Measurements from ENCODE around the gene SUMO3.

SUMO3 gene

GRCh38 chr21:44791993-44792392 is 25.9 kb downstream of the SUMO3 start:
- Histone ChIP-seq H3K9me3 (replicated peaks; ENCODE audit: insufficient read depth, low read length) (no peaks in the 10 kb centered on the region), H3K36me3 (replicated peaks; ENCODE audit: insufficient read depth, low read length) (peaks cover 7% of the 10 kb centered on the region; the same call in 1 of the 2 replicates), H4K20me1 (ENCODE audit: insufficient read depth, low read length) (peaks cover 36% of the 10 kb centered on the region), H2AFZ (ENCODE audit: low read length) (no peak overlapping the region), H3K9ac (ENCODE audit: low read length) (no peak overlapping the region), H3K9me2 (replicated peaks; ENCODE audit: insufficient read depth, low read length) (no peaks in the 10 kb centered on the region), H3K4me3 (ENCODE audit: low read length) (no peak overlapping the region), H3K4me1 (ENCODE audit: low read length) (peaks cover 2% of the 10 kb centered on the region; the same call in 1 of the 2 replicates), H3F3A (ENCODE audit: insufficient read depth, low read length) (peaks cover 8% of the 10 kb centered on the region), H3K27me3 (replicated peaks; ENCODE audit: insufficient read depth, low read length) (no peaks in the 10 kb centered on the region), H3K27ac (ENCODE audit: low read length) (no peak overlapping the region), H3K79me2 (ENCODE audit: low read length) (peaks cover 93% of the 10 kb centered on the region), H3K4me2 (ENCODE audit: low read depth, low read length) (no peak overlapping the region)
- no peak for DNase-seq
- TF ChIP-seq EZH2phosphoT487 (IDR thresholded peaks at IDR 0.05; ENCODE audit: low read length), result no peak
- TF ChIP-seq EZH2 (optimal IDR thresholded peaks at IDR 0.05; ENCODE audit: low read depth, low read length), result no peak
- TF ChIP-seq CTCF (IDR thresholded peaks at IDR 0.05; ENCODE audit: low read length), result no peak

GRCh38 chr21:44791246-44791645 is 26.6 kb downstream of the SUMO3 start:
- peaks cover 93% of the 10 kb centered on the region for H3K79me2 ChIP-seq (ENCODE audit: low read length)
- TF ChIP-seq EZH2phosphoT487 (IDR thresholded peaks at IDR 0.05; ENCODE audit: low read length) (no peak), EZH2 (optimal IDR thresholded peaks at IDR 0.05; ENCODE audit: low read depth, low read length) (no peak), CTCF (IDR thresholded peaks at IDR 0.05; ENCODE audit: low read length) (no peak)
- peaks cover 29% of the 10 kb centered on the region for H4K20me1 ChIP-seq (ENCODE audit: insufficient read depth, low read length)
- no peak overlapping the region for H3K9ac ChIP-seq (ENCODE audit: low read length)
- no peaks in the 10 kb centered on the region for H3K9me2 ChIP-seq (replicated peaks; ENCODE audit: insufficient read depth, low read length)
- no peaks in the 10 kb centered on the region for H3K27me3 ChIP-seq (replicated peaks; ENCODE audit: insufficient read depth, low read length)
- no peak overlapping the region for H3K4me2 ChIP-seq (ENCODE audit: low read depth, low read length)
- H3K4me1 ChIP-seq (ENCODE audit: low read length), result peaks cover 2% of the 10 kb centered on the region; the same call in 1 of the 2 replicates
- H3K9me3 ChIP-seq (replicated peaks; ENCODE audit: insufficient read depth, low read length), result no peaks in the 10 kb centered on the region
- no peak overlapping the region for H2AFZ ChIP-seq (ENCODE audit: low read length)
- no peak for DNase-seq
- H3F3A ChIP-seq (ENCODE audit: insufficient read depth, low read length), result peaks cover 8% of the 10 kb centered on the region
- H3K4me3 ChIP-seq (ENCODE audit: low read length), result no peak overlapping the region
- H3K36me3 ChIP-seq (replicated peaks; ENCODE audit: insufficient read depth, low read length), result peaks cover 7% of the 10 kb centered on the region; the same call in 1 of the 2 replicates
- no peak overlapping the region for H3K27ac ChIP-seq (ENCODE audit: low read length)

GRCh38 chr21:44790368-44790767 is 27.5 kb downstream of the SUMO3 start:
- H3K79me2 ChIP-seq (ENCODE audit: low read length), result peaks cover 93% of the 10 kb centered on the region
- H3K27me3 ChIP-seq (replicated peaks; ENCODE audit: insufficient read depth, low read length), result no peaks in the 10 kb centered on the region
- H3F3A ChIP-seq (ENCODE audit: insufficient read depth, low read length), result peaks cover 8% of the 10 kb centered on the region
- H3K4me2 ChIP-seq (ENCODE audit: low read depth, low read length), result no peak overlapping the region
- H3K36me3 ChIP-seq (replicated peaks; ENCODE audit: insufficient read depth, low read length), result peaks cover 7% of the 10 kb centered on the region; the same call in 1 of the 2 replicates
- TF ChIP-seq CTCF (IDR thresholded peaks at IDR 0.05; ENCODE audit: low read length) (no peak), EZH2phosphoT487 (IDR thresholded peaks at IDR 0.05; ENCODE audit: low read length) (no peak), EZH2 (optimal IDR thresholded peaks at IDR 0.05; ENCODE audit: low read depth, low read length) (no peak)
- H4K20me1 ChIP-seq (ENCODE audit: insufficient read depth, low read length), result peaks cover 26% of the 10 kb centered on the region
- no peaks in the 10 kb centered on the region for H3K9me2 ChIP-seq (replicated peaks; ENCODE audit: insufficient read depth, low read length)
- no peaks in the 10 kb centered on the region for H3K9me3 ChIP-seq (replicated peaks; ENCODE audit: insufficient read depth, low read length)
- no peak overlapping the region for H2AFZ ChIP-seq (ENCODE audit: low read length)
- no peak overlapping the region for H3K4me3 ChIP-seq (ENCODE audit: low read length)
- no peak overlapping the region for H3K27ac ChIP-seq (ENCODE audit: low read length)
- no peak overlapping the region for H3K9ac ChIP-seq (ENCODE audit: low read length)
- peaks cover 2% of the 10 kb centered on the region; the same call in 1 of the 2 replicates for H3K4me1 ChIP-seq (ENCODE audit: low read length)
- DNase-seq, result no peak

Data from MM.1S (cell line).